ENCODE measurements around the gene C1orf141.
"Not testable (repeated sequence)": the region's sequence is repeated elsewhere in the genome, so short reads cannot be mapped to it uniquely, and the experiment has no call there.

GRCh38 chr1:67147973-67148372 is 13.2 kb upstream of the C1orf141 start:
- TF ChIP-seq, protein P1, sequence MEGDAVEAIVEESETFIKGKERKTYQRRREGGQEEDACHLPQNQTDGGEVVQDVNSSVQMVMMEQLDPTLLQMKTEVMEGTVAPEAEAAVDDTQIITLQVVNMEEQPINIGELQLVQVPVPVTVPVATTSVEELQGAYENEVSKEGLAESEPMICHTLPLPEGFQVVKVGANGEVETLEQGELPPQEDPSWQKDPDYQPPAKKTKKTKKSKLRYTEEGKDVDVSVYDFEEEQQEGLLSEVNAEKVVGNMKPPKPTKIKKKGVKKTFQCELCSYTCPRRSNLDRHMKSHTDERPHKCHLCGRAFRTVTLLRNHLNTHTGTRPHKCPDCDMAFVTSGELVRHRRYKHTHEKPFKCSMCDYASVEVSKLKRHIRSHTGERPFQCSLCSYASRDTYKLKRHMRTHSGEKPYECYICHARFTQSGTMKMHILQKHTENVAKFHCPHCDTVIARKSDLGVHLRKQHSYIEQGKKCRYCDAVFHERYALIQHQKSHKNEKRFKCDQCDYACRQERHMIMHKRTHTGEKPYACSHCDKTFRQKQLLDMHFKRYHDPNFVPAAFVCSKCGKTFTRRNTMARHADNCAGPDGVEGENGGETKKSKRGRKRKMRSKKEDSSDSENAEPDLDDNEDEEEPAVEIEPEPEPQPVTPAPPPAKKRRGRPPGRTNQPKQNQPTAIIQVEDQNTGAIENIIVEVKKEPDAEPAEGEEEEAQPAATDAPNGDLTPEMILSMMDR (conservative IDR thresholded peaks at IDR 0.05 in 1 of 2, IDR thresholded peaks at IDR 0.05 in 1 of 2; ENCODE audit: extremely low read depth in 1 of 2, insufficient read depth in 1 of 2, low read depth in 1 of 2, low read length in 2 of 2) = not testable (repeated sequence)
- TF ChIP-seq EZH2 (IDR thresholded peaks at IDR 0.05; ENCODE audit: borderline replicate concordance, low read length) = not testable (repeated sequence)

Data from mammary epithelial cell (primary cell).